Lung (tissue), 12 donors: ENCODE results near the gene CHCHD1. TPM values are rescaled to one million over a fixed set of nuclear protein-coding genes. Genes with fewer than 3 reads are reported as not detected.
A peak's percentile ranks its signal among the peaks of the same experiment; 100 is the strongest.
"Not testable (repeated sequence)": the region's sequence is repeated elsewhere in the genome, so short reads cannot be mapped to it uniquely, and the experiment has no call there.

ENCODE experiments used
- ATAC-seq: fragments of 200-7000 bp; cut with Tn5 transposase; one replicate; pipeline ENCODE4 v1.9.1; 2020; ENCODE audit warnings: moderate number of reproducible peaks; ENCODE audit not compliant: insufficient read depth, low FRiP score
- DNase-seq, 3 donors: peaks; one replicate each; pipeline ENCODE4 v3.0.0-alpha.2; 2013 to 2017
- H3K27ac ChIP-seq, 2 donors: one replicate each; pipeline ENCODE4 v1.5.1; 2013; ENCODE audit warnings: mild to moderate bottlenecking in 2 of 2, moderate library complexity in 2 of 2, control low read depth in 1 of 2, inconsistent platforms in 1 of 2, low read depth in 1 of 2, low read length in 1 of 2
- H3K27me3 ChIP-seq, 3 donors: one replicate each; pipeline ENCODE4 v1.5.1; 2013; ENCODE audit warnings: low read length in 2 of 3; ENCODE audit not compliant: control insufficient read depth in 3 of 3, insufficient read depth in 3 of 3
- H3K36me3 ChIP-seq, 4 donors: one replicate each; pipeline ENCODE4 v1.5.1; 2013; ENCODE audit warnings: low read length in 4 of 4, mild to moderate bottlenecking in 1 of 4, moderate library complexity in 1 of 4; ENCODE audit not compliant: control insufficient read depth in 4 of 4, insufficient read depth in 4 of 4
- H3K4me1 ChIP-seq, 5 donors: one replicate each; pipeline ENCODE4 v1.5.1; 2013; ENCODE audit warnings: low read length in 5 of 5, mild to moderate bottlenecking in 2 of 5, moderate library complexity in 1 of 5; ENCODE audit not compliant: control insufficient read depth in 5 of 5, insufficient read depth in 5 of 5
- H3K4me3 ChIP-seq: one replicate; pipeline ENCODE4 v1.5.1; 2013; ENCODE audit warnings: mild to moderate bottlenecking, control low read depth, moderate library complexity
- H3K9ac ChIP-seq, 2 donors: one replicate each; pipeline ENCODE4 v1.5.1; 2013; ENCODE audit warnings: low read length in 2 of 2, control low read depth in 1 of 2; ENCODE audit not compliant: insufficient read depth in 1 of 2
- H3K9me3 ChIP-seq, 4 donors: one replicate each; pipeline ENCODE4 v1.5.1; 2013; ENCODE audit warnings: low read length in 3 of 4, mild to moderate bottlenecking in 1 of 4, moderate library complexity in 1 of 4; ENCODE audit not compliant: control insufficient read depth in 4 of 4, insufficient read depth in 3 of 4
- CTCF ChIP-seq: IDR thresholded peaks from 2 replicates; pipeline ENCODE4 v1.5.1; 2012; ENCODE audit warnings: mild to moderate bottlenecking; ENCODE audit errors: control extremely low read depth, extremely low read depth
- WGBS, 2 donors: extraction: QIAGEN DNeasy Blood & Tissue Kit; methylation state at CpG; one replicate each; pipeline ENCODE4 v1.1.7; 2013; 5-methylcytosine and 5-hydroxymethylcytosine counted together
- polyA plus RNA-seq, 2 donors: library from polyadenylated mRNA; stranded (reverse); fragments of 200-250 nt; gene quantifications; one replicate each; pipeline ENCODE4 v1.2.1, GENCODE V29; 2013
- total RNA-seq, 2 donors: library from RNA; depleted of rRNA in 1 of 2; stranded (reverse); fragments of >200 nt in 1 of 2; gene quantifications; one replicate each; pipeline ENCODE4 v1.2.1, GENCODE V29; 2014 to 2021
- donor health status: control.
- donor health status: control.
- donor health status: Bipolar disorder and iron deficiency.
- donor health status: healthy.
- donor health status: DM: yes; HTN: yes; CAD: no.

Gene CHCHD1
- total and polyA plus RNA-seq, 4 donors, result 18.7 to 88.3 (median 37.9) TPM

GRCh38 chr10:73734028-73734720 lies 47.7 kb upstream of the CHCHD1 start:
- Histone ChIP-seq H3K4me3 (no peak overlapping the region), H3K27me3 (no peaks in the 10 kb centered on the region), H3K9me3 (no peaks in the 10 kb centered on the region), H3K36me3 (peaks cover 0 to 28% (median 2%) of the 10 kb centered on the region in 4 donors), H3K27ac (peak overlapping the region in 1 of 2 donors; percentile 5), H3K9ac (no peak overlapping the region), H3K4me1 (peaks cover 0 to 12% (median 2%) of the 10 kb centered on the region in 5 donors)
- DNase-seq (no peak), ATAC-seq (no peak)
- WGBS, 2 donors, result 92 to 93% methylated on average over 14 to 16 of the region's 16 CpGs
- no peak for TF ChIP-seq CTCF

- no peak for TF ChIP-seq CTCF
- DNase-seq (no peak), ATAC-seq (no peak)
- no peak overlapping the region for H3K27ac ChIP-seq
- H3K4me1 ChIP-seq, result peaks cover 0 to 12% (median 2%) of the 10 kb centered on the region in 5 donors
- H3K27me3 ChIP-seq, result no peaks in the 10 kb centered on the region
- no peaks in the 10 kb centered on the region for H3K9me3 ChIP-seq
- peaks cover 0 to 28% (median 2%) of the 10 kb centered on the region in 4 donors for H3K36me3 ChIP-seq
- WGBS, 2 donors, result 85 to 95% methylated on average over 5 of the region's 5 CpGs
- H3K4me3 ChIP-seq, result no peak overlapping the region
- H3K9ac ChIP-seq, result no peak overlapping the region
Measured at GRCh38 chr10:73734796-73735305, 47.0 kb upstream of the CHCHD1 start.

GRCh38 chr10:73740501-73741254 lies 41.2 kb upstream of the CHCHD1 start:
- not testable (repeated sequence) for H3K27ac ChIP-seq, H3K9ac ChIP-seq, DNase-seq, H3K27me3 ChIP-seq, H3K9me3 ChIP-seq, H3K4me3 ChIP-seq, ATAC-seq
- peaks cover 0 to 13% (median 5%) of the 10 kb centered on the region in 4 donors for H3K36me3 ChIP-seq
- WGBS, 2 donors, result 96 to 98% methylated on average over 17 to 18 of the region's 18 CpGs
- peaks cover 1 to 19% (median 6%) of the 10 kb centered on the region in 5 donors for H3K4me1 ChIP-seq

GRCh38 chr10:73742454-73742734 lies 39.5 kb upstream of the CHCHD1 start:
- Histone ChIP-seq H3K9ac (peak overlapping the region in 1 of 2 donors; percentile 100), H3K27ac (no peak overlapping the region), H3K27me3 (no peaks in the 10 kb centered on the region), H3K4me3 (no peak overlapping the region), H3K36me3 (peaks cover 6 to 10% (median 8%) of the 10 kb centered on the region in 4 donors), H3K4me1 (peaks cover 2 to 19% (median 6%) of the 10 kb centered on the region in 5 donors), H3K9me3 (no peaks in the 10 kb centered on the region)
- ATAC-seq (no peak), DNase-seq (no peak)
- no peak for TF ChIP-seq CTCF
- WGBS, 2 donors, result 86 to 93% methylated on average over 5 of the region's 5 CpGs
